GM06990 (cell line): ENCODE measurements around the gene SEMA4C.

Source experiments
- DNase-seq: peaks from one replicate; pipeline ENCODE4 v3.0.0-alpha.2; 2011; ENCODE audit not compliant: insufficient read length; ENCODE audit errors: extremely low read depth
- H3K27me3 ChIP-seq: replicated peaks from 2 replicates; pipeline ENCODE4 v1.6.0; 2011; ENCODE audit warnings: low read length; ENCODE audit not compliant: control insufficient read depth, insufficient read depth
- H3K36me3 ChIP-seq: 2 replicates; pipeline ENCODE4 v1.5.1; 2011; ENCODE audit warnings: low read length; ENCODE audit not compliant: control insufficient read depth, insufficient read depth
- H3K4me3 ChIP-seq: replicated peaks from 2 replicates; pipeline ENCODE4 v1.5.1; 2011; ENCODE audit warnings: low read depth, mild to moderate bottlenecking, control low read depth, low read length
- CTCF ChIP-seq: IDR thresholded peaks from 2 replicates; pipeline ENCODE4 v1.5.1; 2011; ENCODE audit warnings: low read length, control low read depth, mild to moderate bottlenecking, inconsistent platforms; ENCODE audit not compliant: insufficient read depth, poor library complexity, severe bottlenecking

SEMA4C gene

GRCh38 chr2:96877631-96878092, 7.8 kb upstream of the SEMA4C start:
- no peaks in the 10 kb centered on the region; the same call in 1 of the 2 replicates for H3K27me3 ChIP-seq

GRCh38 chr2:96877042-96877451, 7.2 kb upstream of the SEMA4C start:
- TF ChIP-seq CTCF = no peak
- no peaks in the 10 kb centered on the region for H3K36me3 ChIP-seq
- H3K27me3 ChIP-seq = no peaks in the 10 kb centered on the region; the same call in 1 of the 2 replicates
- no peak overlapping the region for H3K4me3 ChIP-seq
- DNase-seq = no peak

More at GRCh38 chr2:96877631-96878092, 7.8 kb upstream of the SEMA4C start:
- TF ChIP-seq CTCF = no peak
- Histone ChIP-seq H3K4me3 (no peak overlapping the region), H3K36me3 (no peaks in the 10 kb centered on the region)
- DNase-seq = no peak

GRCh38 chr2:96876269-96877041, 6.6 kb upstream of the SEMA4C start:
- no peak overlapping the region for H3K4me3 ChIP-seq
- no peak for DNase-seq
- no peak for TF ChIP-seq CTCF
- H3K27me3 ChIP-seq = no peaks in the 10 kb centered on the region; the same call in 1 of the 2 replicates
- H3K36me3 ChIP-seq = no peaks in the 10 kb centered on the region

GRCh38 chr2:96875498-96876268, 5.8 kb upstream of the SEMA4C start:
- no peak for DNase-seq
- Histone ChIP-seq H3K27me3 (no peaks in the 10 kb centered on the region; the same call in 1 of the 2 replicates), H3K36me3 (no peaks in the 10 kb centered on the region), H3K4me3 (no peak overlapping the region)
- no peak for TF ChIP-seq CTCF

- Histone ChIP-seq H3K4me3 (peak overlapping the region; percentile 8; the same call in 1 of the 2 replicates), H3K36me3 (no peaks in the 10 kb centered on the region), H3K27me3 (no peaks in the 10 kb centered on the region; the same call in 1 of the 2 replicates)
- DNase-seq = peak; percentile 76
- no peak for TF ChIP-seq CTCF
These were observed 4.4 kb upstream of the SEMA4C start for GRCh38 chr2:96874198-96874831.
